Uterus (tissue), 2 donors: Measurements from ENCODE around the gene SLC38A10.

Experiments
- CTCF ChIP-seq, 4 experiments: fragments of 200-600 bp in 2 of 4; fragments of 450-650 bp in 2 of 4; sonication (generic) in 2 of 4; IDR thresholded peaks; one replicate each; pipeline ENCODE4 v1.5.1; 2016 to 2019; ENCODE audit warnings: antibody characterized with exemption in 4 of 4, mild to moderate bottlenecking in 2 of 4, moderate library complexity in 1 of 4
- POLR2A ChIP-seq, 2 donors: fragments of 450-650 bp; IDR thresholded peaks; one replicate each; pipeline ENCODE4 v1.6.1; 2016; ENCODE audit warnings: antibody characterized with exemption in 2 of 2, mild to moderate bottlenecking in 1 of 2, moderate library complexity in 1 of 2

GRCh38 chr17:81328978-81329926 lies 34.1 kb upstream of the SLC38A10 start:
- TF ChIP-seq CTCF (IDR thresholded peaks at IDR 0.05) (peak in 1 of 4 experiments; percentile 7), POLR2A (IDR thresholded peaks at IDR 0.05) (peak in 1 of 2 donors; percentile 24)
